ENCODE results near the gene USB1.

Gene USB1

DNA sequence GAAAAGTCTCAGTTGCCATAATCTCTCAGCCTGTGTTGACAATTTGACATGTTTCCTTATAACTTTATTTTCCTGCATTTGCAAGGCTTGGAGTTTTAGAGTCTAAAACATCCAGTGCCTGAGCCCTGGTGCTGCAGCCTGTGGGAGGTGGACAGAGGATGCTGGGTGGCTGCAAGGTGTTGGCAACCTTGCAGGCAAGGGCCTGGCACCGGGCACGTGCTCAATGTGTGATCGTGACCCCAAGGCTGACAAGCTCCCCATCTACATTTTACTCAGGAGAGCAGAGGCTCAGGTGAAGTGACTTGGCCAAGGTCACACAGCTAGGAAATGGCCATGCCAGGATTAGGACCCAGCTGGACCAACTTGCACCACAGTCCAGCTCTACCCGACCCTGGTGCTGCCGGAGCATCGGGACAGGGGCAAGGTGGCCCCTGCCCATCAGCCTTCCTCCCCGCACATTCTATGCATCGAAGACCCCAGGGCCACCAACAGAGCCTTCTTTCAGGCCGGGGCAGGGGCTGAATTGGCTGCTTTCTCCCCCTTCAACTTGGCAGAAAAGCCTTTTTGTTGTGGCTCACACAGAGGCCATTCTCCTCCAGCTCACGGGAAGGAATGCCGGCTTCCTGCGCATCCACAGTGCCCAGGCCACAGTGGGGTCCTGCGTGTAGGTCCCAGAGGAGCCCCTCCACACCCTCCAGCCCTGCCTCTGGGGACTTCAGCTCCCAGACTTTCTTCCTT lies 47.5 kb downstream of the USB1 start:
- Histone ChIP-seq H3K4me1 (ENCODE audit: control insufficient read depth, low read depth, low read length) (peaks cover 5% of the 10 kb centered on the region), H3K27me3 (ENCODE audit: control insufficient read depth, insufficient read depth, low read length) (no peaks in the 10 kb centered on the region), H3K9me3 (ENCODE audit: control insufficient read depth, low read depth, low read length) (no peaks in the 10 kb centered on the region), H3K27ac (ENCODE audit: low read length) (no peak overlapping the region), H3K36me3 (ENCODE audit: control insufficient read depth, low read depth, low read length) (peaks cover 2% of the 10 kb centered on the region), H3K9ac (ENCODE audit: low read length) (no peak overlapping the region), H3K4me3 (ENCODE audit: low read length) (no peak overlapping the region)

GRCh38 chr16:58049232-58050185 lies 48.3 kb downstream of the USB1 start:
- Histone ChIP-seq H3K4me1 (ENCODE audit: control insufficient read depth, low read depth, low read length) (peaks cover 5% of the 10 kb centered on the region), H3K9ac (ENCODE audit: low read length) (no peak overlapping the region), H3K4me3 (ENCODE audit: low read length) (no peak overlapping the region), H3K27ac (ENCODE audit: low read length) (no peak overlapping the region), H3K36me3 (ENCODE audit: control insufficient read depth, low read depth, low read length) (no peaks in the 10 kb centered on the region), H3K9me3 (ENCODE audit: control insufficient read depth, low read depth, low read length) (no peaks in the 10 kb centered on the region), H3K27me3 (ENCODE audit: control insufficient read depth, insufficient read depth, low read length) (no peaks in the 10 kb centered on the region)

DNA sequence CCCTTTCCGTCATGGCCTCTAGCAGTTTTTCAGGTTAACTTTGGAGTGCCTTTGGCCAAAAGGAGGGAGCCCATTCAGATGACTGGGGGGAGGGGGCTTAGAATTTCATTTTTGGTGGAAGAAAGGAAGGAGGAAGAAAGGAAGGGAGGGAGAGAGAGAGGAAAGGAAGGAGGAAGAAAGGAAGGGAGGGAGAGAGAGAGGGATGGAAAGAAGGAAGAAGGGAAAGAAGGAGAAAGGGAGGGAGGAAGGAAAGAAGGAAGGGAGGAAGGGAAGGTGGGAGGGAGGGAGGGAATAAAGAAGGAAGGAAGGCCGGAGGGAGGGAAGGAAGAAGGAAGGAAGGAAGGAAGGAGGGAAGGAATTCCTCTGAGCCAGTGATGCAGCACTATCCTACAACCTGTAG lies 50.1 kb downstream of the USB1 start:
- Histone ChIP-seq H3K4me1 (ENCODE audit: control insufficient read depth, low read depth, low read length) (peaks cover 5% of the 10 kb centered on the region), H3K27me3 (ENCODE audit: control insufficient read depth, insufficient read depth, low read length) (no peaks in the 10 kb centered on the region), H3K4me3 (ENCODE audit: low read length) (no peak overlapping the region), H3K9me3 (ENCODE audit: control insufficient read depth, low read depth, low read length) (no peaks in the 10 kb centered on the region), H3K36me3 (ENCODE audit: control insufficient read depth, low read depth, low read length) (no peaks in the 10 kb centered on the region), H3K9ac (ENCODE audit: low read length) (no peak overlapping the region), H3K27ac (ENCODE audit: low read length) (no peak overlapping the region)

DNA sequence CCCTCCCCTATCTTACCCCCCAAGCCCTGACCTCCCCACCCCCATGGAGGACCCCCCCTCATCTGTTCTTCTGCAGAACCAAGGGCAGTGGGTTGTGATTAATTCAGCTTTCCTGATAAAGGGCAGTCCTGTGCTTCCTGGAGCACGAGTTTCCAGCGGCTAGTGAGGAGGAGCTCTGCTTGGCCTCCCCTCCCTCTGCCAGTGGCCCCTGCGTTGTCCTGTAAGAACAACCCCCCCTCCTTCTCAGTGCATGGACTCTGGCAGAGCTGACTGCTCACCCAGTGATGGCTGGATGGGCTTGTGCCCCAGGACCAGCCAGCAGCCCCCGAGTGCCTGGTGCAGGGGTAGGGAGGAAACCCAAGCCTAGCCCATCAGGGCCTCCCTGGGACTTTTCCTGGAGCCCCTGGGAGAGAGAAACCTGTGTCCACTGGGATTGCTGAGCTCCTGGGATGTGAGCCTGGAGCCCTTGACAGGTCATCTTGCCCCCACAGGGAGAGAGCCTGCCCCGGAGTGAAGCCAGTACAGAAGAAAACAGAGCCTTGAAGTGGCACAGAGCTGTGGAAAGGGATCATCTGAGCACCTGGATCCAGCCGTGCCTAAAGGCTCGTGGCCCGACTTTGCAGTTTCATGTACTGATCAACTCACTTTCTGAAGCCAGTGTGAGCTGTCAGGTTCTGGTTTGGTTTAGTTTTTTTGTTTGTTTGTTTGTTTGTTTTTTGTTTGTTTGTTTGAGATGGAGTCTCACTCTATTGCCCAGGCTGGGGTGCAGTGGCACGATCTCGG lies 50.8 kb downstream of the USB1 start:
- no peak overlapping the region for H3K9ac ChIP-seq (ENCODE audit: low read length)
- H3K4me3 ChIP-seq (ENCODE audit: low read length) = no peak overlapping the region

GRCh38 chr16:58053682-58054005 lies 52.4 kb downstream of the USB1 start:
- Histone ChIP-seq H3K27ac (ENCODE audit: low read length) (no peak overlapping the region), H3K4me1 (ENCODE audit: control insufficient read depth, low read depth, low read length) (no peaks in the 10 kb centered on the region), H3K4me3 (ENCODE audit: low read length) (no peak overlapping the region), H3K9me3 (ENCODE audit: control insufficient read depth, low read depth, low read length) (no peaks in the 10 kb centered on the region), H3K27me3 (ENCODE audit: control insufficient read depth, insufficient read depth, low read length) (no peaks in the 10 kb centered on the region), H3K36me3 (ENCODE audit: control insufficient read depth, low read depth, low read length) (no peaks in the 10 kb centered on the region), H3K9ac (ENCODE audit: low read length) (no peak overlapping the region)

More for the DNA sequence above, 50.8 kb downstream of the USB1 start:
- Histone ChIP-seq H3K9me3 (ENCODE audit: control insufficient read depth, low read depth, low read length) (no peaks in the 10 kb centered on the region), H3K27me3 (ENCODE audit: control insufficient read depth, insufficient read depth, low read length) (no peaks in the 10 kb centered on the region), H3K27ac (ENCODE audit: low read length) (no peak overlapping the region), H3K36me3 (ENCODE audit: control insufficient read depth, low read depth, low read length) (no peaks in the 10 kb centered on the region), H3K4me1 (ENCODE audit: control insufficient read depth, low read depth, low read length) (peaks cover 4% of the 10 kb centered on the region)

DNA sequence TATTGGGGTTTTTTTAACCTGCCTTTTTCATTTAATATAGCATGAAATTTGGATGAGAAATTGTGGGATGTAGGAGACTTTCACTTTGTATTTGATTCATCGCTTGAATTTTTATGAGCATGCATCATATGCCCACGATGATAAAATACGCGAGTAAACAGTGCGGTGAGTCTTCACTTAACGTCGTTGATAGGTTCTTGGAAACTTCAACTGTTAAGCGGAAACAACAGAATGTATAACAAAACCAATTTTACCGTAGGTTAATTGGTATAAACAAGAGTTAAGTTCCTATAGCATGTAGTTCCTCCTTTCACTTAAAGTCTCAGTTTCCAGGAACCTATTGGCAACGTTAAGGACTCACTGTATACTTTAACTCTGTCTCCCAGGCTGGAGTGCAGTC lies 53.1 kb downstream of the USB1 start:
- Histone ChIP-seq H3K36me3 (ENCODE audit: control insufficient read depth, low read depth, low read length) (no peaks in the 10 kb centered on the region), H3K27ac (ENCODE audit: low read length) (no peak overlapping the region), H3K27me3 (ENCODE audit: control insufficient read depth, insufficient read depth, low read length) (no peaks in the 10 kb centered on the region), H3K9ac (ENCODE audit: low read length) (no peak overlapping the region), H3K9me3 (ENCODE audit: control insufficient read depth, low read depth, low read length) (no peaks in the 10 kb centered on the region), H3K4me3 (ENCODE audit: low read length) (no peak overlapping the region), H3K4me1 (ENCODE audit: control insufficient read depth, low read depth, low read length) (no peaks in the 10 kb centered on the region)

DNA sequence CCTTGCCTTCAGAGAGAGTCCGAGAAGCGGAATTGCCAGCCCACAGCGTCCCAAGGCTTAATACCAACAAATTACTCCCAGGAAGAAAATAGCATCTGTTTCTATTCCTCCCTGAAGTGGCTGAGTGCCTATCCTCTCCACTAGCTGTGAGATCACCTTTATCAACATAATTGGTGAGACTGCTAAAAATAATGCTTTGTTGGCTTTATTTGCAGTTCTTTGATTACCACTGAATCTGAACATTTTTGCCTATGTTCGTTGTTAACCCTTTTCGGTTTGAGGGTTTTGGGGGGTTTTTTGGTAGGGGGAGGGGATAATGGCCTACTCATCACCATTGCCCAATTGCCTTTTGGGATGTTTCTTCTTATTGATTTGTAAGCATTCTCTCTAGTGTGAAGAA lies 55.4 kb downstream of the USB1 start:
- Histone ChIP-seq H3K36me3 (ENCODE audit: control insufficient read depth, low read depth, low read length) (no peaks in the 10 kb centered on the region), H3K27ac (ENCODE audit: low read length) (no peak overlapping the region), H3K9me3 (ENCODE audit: control insufficient read depth, low read depth, low read length) (no peaks in the 10 kb centered on the region), H3K9ac (ENCODE audit: low read length) (no peak overlapping the region), H3K27me3 (ENCODE audit: control insufficient read depth, insufficient read depth, low read length) (no peaks in the 10 kb centered on the region), H3K4me3 (ENCODE audit: low read length) (no peak overlapping the region), H3K4me1 (ENCODE audit: control insufficient read depth, low read depth, low read length) (no peaks in the 10 kb centered on the region)

DNA sequence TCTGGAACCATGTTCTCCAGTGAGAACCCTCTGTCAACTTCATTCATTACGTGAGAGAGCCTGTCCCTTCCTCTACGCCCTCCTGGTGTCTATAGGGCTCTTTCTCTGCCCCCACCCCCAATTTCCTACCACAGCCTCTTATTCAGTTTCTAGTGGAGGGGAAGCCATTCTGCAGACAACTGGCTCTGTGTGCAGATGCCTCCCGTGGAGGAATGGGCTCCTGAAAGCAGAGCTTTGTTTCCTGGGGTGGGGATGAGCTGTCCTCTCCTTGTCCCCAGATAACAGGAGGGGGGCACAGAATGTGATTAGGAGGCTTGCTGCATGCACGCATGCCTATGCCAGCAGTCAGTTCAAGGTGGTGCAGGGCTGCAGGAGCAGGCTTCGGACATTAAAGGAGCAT lies 55.9 kb downstream of the USB1 start:
- no peaks in the 10 kb centered on the region for H3K36me3 ChIP-seq (ENCODE audit: control insufficient read depth, low read depth, low read length)
- no peaks in the 10 kb centered on the region for H3K27me3 ChIP-seq (ENCODE audit: control insufficient read depth, insufficient read depth, low read length)
- H3K27ac ChIP-seq (ENCODE audit: low read length) = no peak overlapping the region
- no peaks in the 10 kb centered on the region for H3K4me1 ChIP-seq (ENCODE audit: control insufficient read depth, low read depth, low read length)
- no peak overlapping the region for H3K4me3 ChIP-seq (ENCODE audit: low read length)
- H3K9me3 ChIP-seq (ENCODE audit: control insufficient read depth, low read depth, low read length) = no peaks in the 10 kb centered on the region
- no peak overlapping the region for H3K9ac ChIP-seq (ENCODE audit: low read length)

- H3K36me3 ChIP-seq (ENCODE audit: control insufficient read depth, low read depth, low read length) = no peaks in the 10 kb centered on the region
- no peak overlapping the region for H3K9ac ChIP-seq (ENCODE audit: low read length)
- H3K4me3 ChIP-seq (ENCODE audit: low read length) = no peak overlapping the region
- no peaks in the 10 kb centered on the region for H3K9me3 ChIP-seq (ENCODE audit: control insufficient read depth, low read depth, low read length)
- peaks cover 4% of the 10 kb centered on the region for H3K4me1 ChIP-seq (ENCODE audit: control insufficient read depth, low read depth, low read length)
- H3K27me3 ChIP-seq (ENCODE audit: control insufficient read depth, insufficient read depth, low read length) = no peaks in the 10 kb centered on the region
- H3K27ac ChIP-seq (ENCODE audit: low read length) = no peak overlapping the region
Observed at GRCh38 chr16:58057784-58058183, 56.6 kb downstream of the USB1 start.

DNA sequence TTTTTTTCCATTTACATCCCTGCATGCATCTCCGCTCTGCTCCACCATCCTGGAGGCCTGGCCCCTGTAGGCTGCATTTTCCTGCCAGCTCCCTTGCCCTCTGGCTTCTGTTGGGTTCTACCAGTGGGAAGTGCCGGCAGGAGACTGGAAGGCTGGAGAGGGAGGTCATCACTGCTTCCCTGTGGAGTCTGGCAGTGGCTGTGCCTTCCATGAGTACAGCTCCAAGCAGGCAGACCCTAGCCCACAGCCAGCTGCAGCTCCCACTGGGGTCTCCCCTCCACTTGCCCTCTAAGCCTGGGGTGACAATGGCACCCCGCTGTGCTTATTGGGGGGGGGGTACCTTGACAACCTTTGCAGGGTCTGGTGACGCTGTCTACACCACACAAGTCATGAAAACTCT lies 61.6 kb downstream of the USB1 start:
- Histone ChIP-seq H3K27ac (ENCODE audit: low read length) (no peak overlapping the region), H3K9ac (ENCODE audit: low read length) (no peak overlapping the region), H3K4me3 (ENCODE audit: low read length) (no peak overlapping the region), H3K9me3 (ENCODE audit: control insufficient read depth, low read depth, low read length) (no peaks in the 10 kb centered on the region), H3K4me1 (ENCODE audit: control insufficient read depth, low read depth, low read length) (peaks cover 6% of the 10 kb centered on the region), H3K27me3 (ENCODE audit: control insufficient read depth, insufficient read depth, low read length) (no peaks in the 10 kb centered on the region), H3K36me3 (ENCODE audit: control insufficient read depth, low read depth, low read length) (no peaks in the 10 kb centered on the region)

- Histone ChIP-seq H3K9ac (ENCODE audit: low read length) (no peak overlapping the region), H3K27me3 (ENCODE audit: control insufficient read depth, insufficient read depth, low read length) (no peaks in the 10 kb centered on the region), H3K4me1 (ENCODE audit: control insufficient read depth, low read depth, low read length) (peaks cover 6% of the 10 kb centered on the region), H3K27ac (ENCODE audit: low read length) (no peak overlapping the region), H3K9me3 (ENCODE audit: control insufficient read depth, low read depth, low read length) (no peaks in the 10 kb centered on the region), H3K36me3 (ENCODE audit: control insufficient read depth, low read depth, low read length) (no peaks in the 10 kb centered on the region), H3K4me3 (ENCODE audit: low read length) (no peak overlapping the region)
Observed at GRCh38 chr16:58063377-58064076, 62.3 kb downstream of the USB1 start.
